Measurements from ENCODE around the gene MRPL53. TPM values are rescaled to one million over a fixed set of nuclear protein-coding genes. Genes with fewer than 3 reads are reported as not detected.

Gene MRPL53
- total and polyA plus RNA-seq, 2 of the 13 experiments (the other 11 are each of a cell fraction or from before 2014, with no cell fraction given) = 34.3 to 51.9 TPM

- TF ChIP-seq SP2 (CRISPR knock-in tag; IDR thresholded peaks at IDR 0.05) (no peak), MLXIP (CRISPR knock-in tag; IDR thresholded peaks at IDR 0.05; ENCODE audit: borderline replicate concordance) (no peak), NFKB2 (CRISPR knock-in tag; IDR thresholded peaks at IDR 0.05; ENCODE audit: borderline replicate concordance) (peak; percentile 37; the same call in 1 of the 2 replicates), ZC3H13 (CRISPR knock-in tag; IDR thresholded peaks at IDR 0.05) (peak; percentile 70; the same call in 1 of the 2 replicates), MIER2 (CRISPR knock-in tag; IDR thresholded peaks at IDR 0.05) (0 out of 2 replicates have a peak, but pooled peaks have one; percentile 49), MIXL1 (CRISPR knock-in tag; IDR thresholded peaks at IDR 0.05) (no peak), ZNF326 (CRISPR knock-in tag; IDR thresholded peaks at IDR 0.05; ENCODE audit: borderline replicate concordance) (0 out of 2 replicates have a peak, but pooled peaks have one; percentile 14), ZNF333 (CRISPR knock-in tag; IDR thresholded peaks at IDR 0.05; ENCODE audit: borderline replicate concordance) (no peak), SOX13 (IDR thresholded peaks at IDR 0.05) (no peak), SOX13 (CRISPR knock-in tag; conservative IDR thresholded peaks at IDR 0.05 in 1 of 2, IDR thresholded peaks at IDR 0.05 in 1 of 2) (no peak), THRA (CRISPR knock-in tag; IDR thresholded peaks at IDR 0.05; ENCODE audit: borderline replicate concordance) (peak; percentile 14; the same call in 1 of the 2 replicates), ZNF205 (CRISPR knock-in tag; IDR thresholded peaks at IDR 0.05) (no peak), SSRP1 (CRISPR knock-in tag; IDR thresholded peaks at IDR 0.05) (peak; percentile 66), REST (IDR thresholded peaks at IDR 0.05; ENCODE audit: borderline replicate concordance in 1 of 2, low read depth in 1 of 2, low read length in 2 of 2) (peak in 1 of 2 experiments; percentile 85; a peak in 2 of 4 replicates), TFDP2 (CRISPR knock-in tag; IDR thresholded peaks at IDR 0.05) (no peak), LCORL (IDR thresholded peaks at IDR 0.05) (no peak), LCORL (CRISPR knock-in tag; IDR thresholded peaks at IDR 0.05) (peak; percentile 74; the same call in 1 of the 2 replicates), TCF7 (IDR thresholded peaks at IDR 0.05; ENCODE audit: low read depth) (no peak), ZNF776 (CRISPR knock-in tag; IDR thresholded peaks at IDR 0.05) (no peak), ZNF143 (CRISPR knock-in tag; IDR thresholded peaks at IDR 0.05) (no peak), NONO (IDR thresholded peaks at IDR 0.05) (no peak), NONO (CRISPR knock-in tag; conservative IDR thresholded peaks at IDR 0.05) (peak; percentile 51; the same call in 1 of the 2 replicates)
Observed at GRCh38 chr2:74501335-74502071, 29.0 kb upstream of the MRPL53 start (continued).

Measured in HepG2 (cell line).